Keratinocyte (primary cell): Measurements from ENCODE around the gene MTX2. TPM values are rescaled to one million over a fixed set of nuclear protein-coding genes. Genes with fewer than 3 reads are reported as not detected.

Source experiments
- DNase-seq: peaks from one replicate; pipeline ENCODE4 v3.0.0-alpha.2; 2011; ENCODE audit warnings: low read depth, missing footprints, low spot score
- FAIRE-seq: peaks from 2 replicates; lab custom pipeline; 2011; peaks lifted over from hg19 to GRCh38; lab: Jason Lieb, UNC
- H2AFZ ChIP-seq: 2 replicates; pipeline ENCODE4 v1.6.0; 2012; ENCODE audit warnings: low read length, control low read depth, inconsistent platforms; ENCODE audit not compliant: control insufficient read depth
- H3K27ac ChIP-seq: 2 replicates; pipeline ENCODE4 v1.5.1; 2011; ENCODE audit warnings: low read length; ENCODE audit not compliant: control insufficient read depth, insufficient read depth
- H3K27me3 ChIP-seq: 3 replicates; pipeline ENCODE4 v1.6.0; 2011; ENCODE audit warnings: low read length; ENCODE audit not compliant: control insufficient read depth, insufficient read depth; ENCODE audit errors: extremely low read depth
- H3K36me3 ChIP-seq, 2 experiments: 2 replicates in 1 of 2; 3 replicates in 1 of 2; pipeline ENCODE4 v1.5.1; 2011; ENCODE audit warnings: low read length in 2 of 2, mild to moderate bottlenecking in 1 of 2; ENCODE audit not compliant: control insufficient read depth in 2 of 2, insufficient read depth in 2 of 2; ENCODE audit errors: extremely low read depth in 1 of 2
- H3K4me1 ChIP-seq: 3 replicates; pipeline ENCODE4 v1.5.1; 2011; ENCODE audit warnings: low read length; ENCODE audit not compliant: control insufficient read depth, insufficient read depth; ENCODE audit errors: extremely low read depth
- H3K4me2 ChIP-seq: 3 replicates; pipeline ENCODE4 v1.6.0; 2011; ENCODE audit warnings: low read depth, low read length; ENCODE audit not compliant: control insufficient read depth, insufficient read depth; ENCODE audit errors: extremely low read depth
- H3K4me3 ChIP-seq, 3 experiments: fragments of 200-600 bp in 1 of 3; sonication (generic) in 1 of 3; 2 replicates in 2 of 3; 3 replicates in 1 of 3; pipeline ENCODE4 v1.5.1; 2011 to 2016; ENCODE audit warnings: low read length in 3 of 3, mild to moderate bottlenecking in 3 of 3, control low read depth in 2 of 3, inconsistent platforms in 1 of 3, low read depth in 1 of 3, mixed read lengths in 1 of 3, mixed run types in 1 of 3, moderate library complexity in 1 of 3; ENCODE audit not compliant: control insufficient read depth in 2 of 3, insufficient read depth in 2 of 3; ENCODE audit errors: extremely low read depth in 1 of 3
- H3K79me2 ChIP-seq: 2 replicates; pipeline ENCODE4 v1.6.0; 2012; ENCODE audit warnings: low read length; ENCODE audit not compliant: control insufficient read depth, insufficient read depth
- H3K9ac ChIP-seq: 3 replicates; pipeline ENCODE4 v1.6.0; 2011; ENCODE audit warnings: low read length; ENCODE audit not compliant: control insufficient read depth, insufficient read depth; ENCODE audit errors: extremely low read depth
- H3K9me1 ChIP-seq: 3 replicates; pipeline ENCODE4 v1.6.0; 2011; ENCODE audit warnings: low read length; ENCODE audit not compliant: control insufficient read depth, insufficient read depth; ENCODE audit errors: extremely low read depth
- H3K9me3 ChIP-seq: 2 replicates; pipeline ENCODE4 v1.5.1; 2012; ENCODE audit warnings: low read depth, low read length; ENCODE audit not compliant: control insufficient read depth
- H4K20me1 ChIP-seq: 3 replicates; pipeline ENCODE4 v1.6.0; 2011; ENCODE audit warnings: low read length; ENCODE audit not compliant: control insufficient read depth, insufficient read depth; ENCODE audit errors: extremely low read depth
- CTCF ChIP-seq, 3 experiments: IDR thresholded peaks in 1 of 3; conservative IDR thresholded peaks in 1 of 3; optimal IDR thresholded peaks in 1 of 3; 2 replicates in 2 of 3; 3 replicates in 1 of 3; pipeline versions ENCODE3 to v1.5.1; 2011; ENCODE audit warnings: low read length in 3 of 3, mild to moderate bottlenecking in 3 of 3, moderate library complexity in 2 of 3, control low read depth in 1 of 3, inconsistent platforms in 1 of 3; ENCODE audit not compliant: insufficient read depth in 2 of 3; ENCODE audit errors: extremely low read depth in 1 of 3
- EZH2 ChIP-seq: IDR thresholded peaks from one replicate; pipeline ENCODE4 v1.6.1; 2012; ENCODE audit warnings: inconsistent platforms, mild to moderate bottlenecking, low read length, moderate library complexity
- dilution Hi-C: fragments of 300-500 bp; cut with MboI; formaldehyde crosslinking; loops from one replicate; pipeline ENCODE4 v1.7.0; 2020; ENCODE audit warnings: low sequenced_read_pairs; ENCODE audit not compliant: extremely low pct_ligation_motif_present
- polyA plus RNA-seq, 5 experiments: library from polyadenylated mRNA; depleted of rRNA in 3 of 5; stranded (reverse) in 3 of 5; stranded (forward) in 1 of 5; unstranded in 1 of 5; fragments of >200 nt; gene quantifications; 1 replicate in 1 of 5; 2 replicates in 3 of 5; 3 replicates in 1 of 5; pipeline versions ENCODE4 v1.2.1 to v1.2.3, GENCODE V29; 2011 to 2012; ENCODE audit warnings: missing spikeins in 2 of 5, low read depth in 1 of 5, low replicate concordance in 1 of 5

The MTX2 gene
- polyA plus RNA-seq, 1 donor (not counting 4 experiments of a cell fraction or from before 2014, with no cell fraction given) = 60.3 TPM

- no peak for FAIRE-seq
- Histone ChIP-seq H2AFZ (no peak overlapping the region), H3K9me3 (no peaks in the 10 kb centered on the region), H3K79me2 (peaks cover 23% of the 10 kb centered on the region), H4K20me1 (peaks cover 2% of the 10 kb centered on the region), H3K9me1 (no peaks in the 10 kb centered on the region), H3K4me2 (no peak overlapping the region), H3K4me3 (no peak overlapping the region), H3K4me1 (peaks cover 18% of the 10 kb centered on the region), H3K9ac (no peak overlapping the region), H3K27me3 (no peaks in the 10 kb centered on the region), H3K36me3 (no peaks in the 10 kb centered on the region), H3K27ac (no peak overlapping the region)
- TF ChIP-seq EZH2 (no peak), CTCF (optimal IDR thresholded peaks at IDR 0.05 in 1 of 3, IDR thresholded peaks at IDR 0.05 in 1 of 3, conservative IDR thresholded peaks at IDR 0.05 in 1 of 3; ENCODE audit: extremely low read depth in 1 of 3, insufficient read depth in 2 of 3, low read length in 3 of 3) (no peak)
- no peak for DNase-seq
- dilution Hi-C loops = no loop called here
Observed at GRCh38 chr2:176278927-176279326, 9.7 kb downstream of the MTX2 start.

GRCh38 chr2:176280156-176280555 is 10.9 kb downstream of the MTX2 start:
- FAIRE-seq (no peak), DNase-seq (no peak)
- Histone ChIP-seq H3K9ac (no peak overlapping the region), H3K4me3 (no peak overlapping the region), H2AFZ (no peak overlapping the region), H3K9me1 (no peaks in the 10 kb centered on the region), H3K27me3 (no peaks in the 10 kb centered on the region), H3K4me1 (peaks cover 18% of the 10 kb centered on the region), H4K20me1 (no peaks in the 10 kb centered on the region), H3K27ac (no peak overlapping the region), H3K36me3 (no peaks in the 10 kb centered on the region), H3K79me2 (peaks cover 23% of the 10 kb centered on the region), H3K4me2 (no peak overlapping the region), H3K9me3 (no peaks in the 10 kb centered on the region)
- dilution Hi-C loops = no loop called here
- TF ChIP-seq EZH2 (no peak), CTCF (optimal IDR thresholded peaks at IDR 0.05 in 1 of 3, IDR thresholded peaks at IDR 0.05 in 1 of 3, conservative IDR thresholded peaks at IDR 0.05 in 1 of 3; ENCODE audit: extremely low read depth in 1 of 3, insufficient read depth in 2 of 3, low read length in 3 of 3) (no peak)
